HG03571 (cell line): ENCODE measurements around the gene TOP2A.

Experiments
- ATAC-seq: cut with Tn5 transposase; IDR thresholded peaks from one replicate; pipeline ENCODE4 v1.9.1; 2021; ENCODE audit not compliant: unreplicated experiment

TOP2A gene

GRCh38 chr17:40452921-40453378 lies 35.3 kb upstream of the TOP2A start:
- no peak for ATAC-seq

- ATAC-seq = no peak
Measured at GRCh38 chr17:40452216-40452787, 34.6 kb upstream of the TOP2A start.

- no peak for ATAC-seq
Measured at GRCh38 chr17:40451420-40451819, 33.7 kb upstream of the TOP2A start.

GRCh38 chr17:40450175-40450574 lies 32.5 kb upstream of the TOP2A start:
- no peak for ATAC-seq

GRCh38 chr17:40448639-40449261 lies 31.1 kb upstream of the TOP2A start:
- no peak for ATAC-seq

GRCh38 chr17:40448213-40448638 lies 30.5 kb upstream of the TOP2A start:
- no peak for ATAC-seq

- no peak for ATAC-seq
Measured at GRCh38 chr17:40447806-40448205, 30.1 kb upstream of the TOP2A start.

GRCh38 chr17:40447148-40447644 lies 29.5 kb upstream of the TOP2A start:
- ATAC-seq = no peak

- ATAC-seq = no peak
Measured at GRCh38 chr17:40445751-40446468, 28.2 kb upstream of the TOP2A start.

GRCh38 chr17:40443988-40444899 lies 26.5 kb upstream of the TOP2A start:
- ATAC-seq = no peak

GRCh38 chr17:40443196-40443987 lies 25.7 kb upstream of the TOP2A start, which contains the start of gene IGFBP4:
TSS of gene IGFBP4 (plus strand) at chr17:40443450. CDS start at chr17:40443736, 286 bp downstream.
- no peak for ATAC-seq

GRCh38 chr17:40442392-40443195 lies 24.9 kb upstream of the TOP2A start:
- no peak for ATAC-seq

- ATAC-seq = no peak
Measured at GRCh38 chr17:40440166-40440565, 22.5 kb upstream of the TOP2A start.

- no peak for ATAC-seq
Measured at GRCh38 chr17:40437095-40437732, 19.5 kb upstream of the TOP2A start.

GRCh38 chr17:40436636-40437035 lies 18.9 kb upstream of the TOP2A start:
- no peak for ATAC-seq

- no peak for ATAC-seq
Measured at GRCh38 chr17:40433551-40434415, 16.1 kb upstream of the TOP2A start.

- ATAC-seq = no peak
Measured at GRCh38 chr17:40432864-40433528, 15.3 kb upstream of the TOP2A start.
